CD4-positive, alpha-beta memory T cell (primary cell): ENCODE measurements around the gene GMPPB. TPM values are rescaled to one million over a fixed set of nuclear protein-coding genes. Genes with fewer than 3 reads are reported as not detected.
A peak's percentile ranks its signal among the peaks of the same experiment; 100 is the strongest.

Experiments used
- CTCF ChIA-PET: fragments of 350-600 bp; sonication (Branson Sonifier 250); formaldehyde crosslinking; loops from one replicate; lab custom pipeline; 2021; ENCODE audit warnings: inconsistent platforms; ENCODE audit not compliant: partially characterized antibody; lab: Charles Lee
- POLR2A ChIA-PET: fragments of 350-600 bp; sonication (Branson Sonifier 250); formaldehyde crosslinking; loops from one replicate; lab custom pipeline; 2021; ENCODE audit not compliant: partially characterized antibody; lab: Charles Lee
- DNase-seq, 5 donors: peaks; one replicate each; pipeline versions ENCODE4 v3.0.0 to v3.0.0-alpha.2; 2020 to 2022; ENCODE audit warnings: mixed read lengths in 1 of 5
- H3K27ac ChIP-seq: one replicate; pipeline ENCODE4 v1.7.0; 2013; ENCODE audit warnings: low read depth, low read length
- H3K27me3 ChIP-seq: 2 replicates; pipeline ENCODE4 v1.7.0; 2013; ENCODE audit warnings: mild to moderate bottlenecking, low read length, moderate library complexity; ENCODE audit not compliant: insufficient read depth
- H3K36me3 ChIP-seq: 2 replicates; pipeline ENCODE4 v1.7.0; 2013; ENCODE audit warnings: mild to moderate bottlenecking, low read length, moderate library complexity; ENCODE audit not compliant: insufficient read depth
- H3K4me1 ChIP-seq: 2 replicates; pipeline ENCODE4 v1.7.0; 2013; ENCODE audit warnings: mild to moderate bottlenecking, low read length, moderate library complexity; ENCODE audit not compliant: insufficient read depth
- H3K4me3 ChIP-seq, 2 donors: one replicate each; pipeline ENCODE4 v1.7.0; 2013; ENCODE audit warnings: low read length in 2 of 2, mild to moderate bottlenecking in 1 of 2
- H3K9me3 ChIP-seq, 2 donors: one replicate each; pipeline ENCODE4 v1.7.0; 2013; ENCODE audit warnings: low read length in 2 of 2, control low read depth in 1 of 2; ENCODE audit not compliant: control insufficient read depth in 1 of 2
- H3K27ac Mint-ChIP-seq, 7 donors: one replicate each; pipeline ENCODE4 v1.8.0; 2020 to 2021; ENCODE audit warnings: mixed read lengths in 7 of 7, mild to moderate bottlenecking in 6 of 7, inconsistent platforms in 3 of 7, moderate library complexity in 3 of 7
- H3K27me3 Mint-ChIP-seq, 2 donors: one replicate each; pipeline ENCODE4 v1.8.0; 2020 to 2021; ENCODE audit warnings: mixed read lengths in 2 of 2
- H3K36me3 Mint-ChIP-seq, 2 donors: one replicate each; pipeline ENCODE4 v1.8.0; 2020 to 2021; ENCODE audit warnings: mixed read lengths in 2 of 2, inconsistent platforms in 1 of 2, mild to moderate bottlenecking in 1 of 2
- H3K4me1 Mint-ChIP-seq, 4 donors: one replicate each; pipeline ENCODE4 v1.8.0; 2020 to 2021; ENCODE audit warnings: mixed read lengths in 4 of 4, mild to moderate bottlenecking in 1 of 4
- H3K4me3 Mint-ChIP-seq, 8 donors: one replicate each; pipeline ENCODE4 v1.8.0; 2020 to 2021; ENCODE audit warnings: mixed read lengths in 8 of 8, mild to moderate bottlenecking in 7 of 8, moderate library complexity in 6 of 8, inconsistent platforms in 3 of 8
- H3K9me3 Mint-ChIP-seq, 8 donors: one replicate each; pipeline ENCODE4 v1.8.0; 2020 to 2021; ENCODE audit warnings: mixed read lengths in 8 of 8, mild to moderate bottlenecking in 5 of 8, inconsistent platforms in 3 of 8, moderate library complexity in 1 of 8
- intact Hi-C: fragments of 100-400 bp; cut with micrococcal nuclease; formaldehyde crosslinking; loops from one replicate; pipeline ENCODE4 v1.15.1; 2023
- polyA plus RNA-seq, 2 donors: library from polyadenylated mRNA; unstranded; fragments of 300-500 nt; fragmentation: Illumina TruSeq; gene quantifications; one replicate each; pipeline ENCODE4 v1.2.3, GENCODE V29; 2021
- total RNA-seq, 2 experiments: library from RNA; stranded (reverse); gene quantifications; one replicate each; pipeline ENCODE4 v1.2.3, GENCODE V29; 2021

GMPPB gene
- total and polyA plus RNA-seq, 4 experiments from 2014 or later = 22.2 to 61.3 (median 41.7) TPM

GRCh38 chr3:49714728-49715550 lies 8.8 kb downstream of the GMPPB start:
- Histone ChIP-seq H3K4me1 (peaks cover 22% of the 10 kb centered on the region), H3K27ac (no peak overlapping the region), H3K36me3 (no peaks in the 10 kb centered on the region), H3K27me3 (no peaks in the 10 kb centered on the region), H3K4me3 (no peak overlapping the region), H3K9me3 (no peaks in the 10 kb centered on the region)
- no peak overlapping the region for H3K27ac Mint-ChIP-seq
- ChIA-PET POLR2A (interaction anchor here (0.6 kb wide), 1 partner anchor 17 kb away, joined by 3 read pairs; no protein-coding TSS in a partner anchor), CTCF (interaction anchor here (0.7 kb wide), 1 partner anchor 175 kb away, joined by 3 read pairs; no protein-coding TSS in a partner anchor)
- peaks cover 0 to 15% of the 10 kb centered on the region in 2 donors for H3K36me3 Mint-ChIP-seq
- peaks cover 8 to 34% (median 15%) of the 10 kb centered on the region in 4 donors for H3K4me1 Mint-ChIP-seq
- H3K9me3 Mint-ChIP-seq = no peaks in the 10 kb centered on the region
- H3K27me3 Mint-ChIP-seq = no peaks in the 10 kb centered on the region
- DNase-seq = peak in 1 of 5 donors; percentile 31
- intact Hi-C loops = no loop called here
- peak overlapping the region in 1 of 8 donors; percentile 15 for H3K4me3 Mint-ChIP-seq

GRCh38 chr3:49713336-49714105 lies 10.2 kb downstream of the GMPPB start:
- no peak overlapping the region for H3K4me3 Mint-ChIP-seq
- intact Hi-C loops = no loop called here
- DNase-seq = no peak
- Histone ChIP-seq H3K4me1 (peaks cover 14% of the 10 kb centered on the region), H3K9me3 (no peaks in the 10 kb centered on the region), H3K36me3 (no peaks in the 10 kb centered on the region), H3K27me3 (no peaks in the 10 kb centered on the region), H3K4me3 (no peak overlapping the region), H3K27ac (no peak overlapping the region)
- no peak overlapping the region for H3K27ac Mint-ChIP-seq
- POLR2A ChIA-PET = interaction anchor here (0.7 to 1.5 kb wide), 3 partner anchors 10 to 90 kb away, joined by 3 read pairs; partner anchors contain the start of genes MST1 and RNF123
- no peaks in the 10 kb centered on the region for H3K9me3 Mint-ChIP-seq
- peaks cover 0 to 6% of the 10 kb centered on the region in 2 donors for H3K36me3 Mint-ChIP-seq
- H3K27me3 Mint-ChIP-seq = no peaks in the 10 kb centered on the region
- CTCF ChIA-PET = no interaction called here
- H3K4me1 Mint-ChIP-seq = peaks cover 0 to 20% (median 5%) of the 10 kb centered on the region in 4 donors

- H3K4me3 Mint-ChIP-seq = no peak overlapping the region
- no peak overlapping the region for H3K27ac ChIP-seq
- no peaks in the 10 kb centered on the region for H3K27me3 ChIP-seq
- peaks cover under 1 to 11% of the 10 kb centered on the region in 2 donors for H3K36me3 Mint-ChIP-seq
- no peak overlapping the region for H3K4me3 ChIP-seq
- H3K9me3 ChIP-seq = no peaks in the 10 kb centered on the region
- peaks cover 10% of the 10 kb centered on the region for H3K4me1 ChIP-seq
- intact Hi-C loops = no loop called here
- POLR2A ChIA-PET = interaction anchor here (0.7 to 1.5 kb wide), 4 partner anchors 10 to 91 kb away, joined by 3 read pairs; partner anchors contain the start of genes INKA1, MST1 and RNF123
- H3K9me3 Mint-ChIP-seq = no peaks in the 10 kb centered on the region
- DNase-seq = peak in 1 of 5 donors; percentile 14
- peaks cover 0 to 17% (median 3%) of the 10 kb centered on the region in 4 donors for H3K4me1 Mint-ChIP-seq
- H3K36me3 ChIP-seq = no peaks in the 10 kb centered on the region
- H3K27ac Mint-ChIP-seq = peak overlapping the region in 1 of 7 donors; percentile 37
- H3K27me3 Mint-ChIP-seq = no peaks in the 10 kb centered on the region
- CTCF ChIA-PET = no interaction called here
Measured at GRCh38 chr3:49712631-49713317, 11.0 kb downstream of the GMPPB start.

DNA sequence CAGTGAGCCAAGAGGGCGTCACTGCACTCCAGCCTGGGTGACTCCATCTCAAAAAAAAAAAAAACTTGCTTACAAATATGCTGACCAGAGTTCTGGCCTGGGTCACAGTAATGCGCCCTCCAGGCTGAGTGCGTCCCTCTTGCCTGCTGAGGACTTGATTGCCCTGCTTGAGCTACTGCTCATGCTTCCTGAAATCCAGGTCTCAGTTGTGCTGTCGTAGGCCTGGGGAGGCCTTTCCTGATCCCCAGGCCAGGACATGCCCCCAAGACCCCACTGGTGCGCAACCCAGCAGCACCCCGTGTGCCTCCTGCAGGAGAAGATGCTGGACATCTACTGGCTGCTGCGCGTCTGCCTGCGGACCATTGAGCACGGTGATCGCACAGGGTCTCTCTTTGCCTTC lies 11.6 kb downstream of the GMPPB start:
- POLR2A ChIA-PET = interaction anchor here (0.7 to 1.5 kb wide), 3 partner anchors 11 to 90 kb away, joined by 3 read pairs; partner anchors contain the start of genes INKA1, MST1 and RNF123
- CTCF ChIA-PET = no interaction called here
- DNase-seq = peak in 1 of 5 donors; percentile 3
- H3K27me3 ChIP-seq = no peaks in the 10 kb centered on the region
- intact Hi-C loops = no loop called here
- peaks cover 3 to 13% of the 10 kb centered on the region in 2 donors for H3K36me3 Mint-ChIP-seq
- H3K9me3 ChIP-seq = no peaks in the 10 kb centered on the region
- no peak overlapping the region for H3K4me3 ChIP-seq
- H3K4me3 Mint-ChIP-seq = no peak overlapping the region
- peak overlapping the region in 1 of 7 donors; percentile 37 for H3K27ac Mint-ChIP-seq
- H3K9me3 Mint-ChIP-seq = no peaks in the 10 kb centered on the region
- H3K36me3 ChIP-seq = no peaks in the 10 kb centered on the region
- no peaks in the 10 kb centered on the region for H3K27me3 Mint-ChIP-seq
- H3K4me1 Mint-ChIP-seq = peaks cover under 1 to 17% (median 3%) of the 10 kb centered on the region in 4 donors
- peaks cover 10% of the 10 kb centered on the region for H3K4me1 ChIP-seq
- no peak overlapping the region for H3K27ac ChIP-seq

DNA sequence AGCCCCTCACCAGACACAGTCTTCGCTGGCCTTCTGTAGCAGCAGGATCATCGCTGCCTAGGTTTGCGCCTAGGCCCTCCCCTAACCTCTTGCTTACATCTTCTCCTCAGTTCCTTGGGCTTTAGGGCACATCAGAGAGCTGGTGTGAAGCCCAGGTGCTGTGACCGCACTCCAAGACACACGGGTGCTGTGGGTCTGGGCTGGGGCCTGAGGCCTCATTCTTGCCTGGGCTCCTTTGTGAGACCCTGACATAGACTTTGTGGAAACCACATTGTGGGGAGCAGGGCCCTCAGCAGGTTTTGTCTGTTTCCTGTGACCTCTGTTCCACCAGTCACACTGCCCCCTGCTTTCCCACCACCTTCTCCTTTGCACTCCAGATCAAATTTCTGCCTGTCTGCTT lies 12.3 kb downstream of the GMPPB start:
- Mint-ChIP-seq H3K4me1 (peaks cover 1 to 17% (median 3%) of the 10 kb centered on the region in 4 donors), H3K27me3 (no peaks in the 10 kb centered on the region), H3K27ac (peak overlapping the region in 2 of 7 donors; percentile 49 to 65), H3K4me3 (no peak overlapping the region), H3K9me3 (no peaks in the 10 kb centered on the region), H3K36me3 (peaks cover 3 to 13% of the 10 kb centered on the region in 2 donors)
- H3K36me3 ChIP-seq = no peaks in the 10 kb centered on the region
- ChIA-PET POLR2A (no interaction called here), CTCF (no interaction called here)
- H3K4me1 ChIP-seq = peaks cover 10% of the 10 kb centered on the region
- intact Hi-C loops = no loop called here
- peak in 1 of 5 donors; percentile 30 for DNase-seq
- no peak overlapping the region for H3K4me3 ChIP-seq
- no peak overlapping the region for H3K27ac ChIP-seq
- no peaks in the 10 kb centered on the region for H3K27me3 ChIP-seq
- no peaks in the 10 kb centered on the region for H3K9me3 ChIP-seq

GRCh38 chr3:49709852-49710251 lies 13.9 kb downstream of the GMPPB start:
- peaks cover 10% of the 10 kb centered on the region for H3K4me1 ChIP-seq
- no peaks in the 10 kb centered on the region for H3K9me3 ChIP-seq
- peak overlapping the region in 1 of 7 donors; percentile 63 for H3K27ac Mint-ChIP-seq
- H3K4me3 ChIP-seq = no peak overlapping the region
- no peak for DNase-seq
- H3K9me3 Mint-ChIP-seq = no peaks in the 10 kb centered on the region
- H3K27me3 ChIP-seq = no peaks in the 10 kb centered on the region
- H3K4me3 Mint-ChIP-seq = no peak overlapping the region
- ChIA-PET POLR2A (no interaction called here), CTCF (no interaction called here)
- intact Hi-C loops = no loop called here
- H3K27me3 Mint-ChIP-seq = no peaks in the 10 kb centered on the region
- peaks cover 1 to 17% (median 3%) of the 10 kb centered on the region in 4 donors for H3K4me1 Mint-ChIP-seq
- peaks cover 3 to 13% of the 10 kb centered on the region in 2 donors for H3K36me3 Mint-ChIP-seq
- H3K36me3 ChIP-seq = peaks cover 4% of the 10 kb centered on the region
- no peak overlapping the region for H3K27ac ChIP-seq
